GM12874 (cell line): ENCODE data around the gene CIITA.

Experiments
- TF ChIP-seq, protein P1 (sequence below): IDR thresholded peaks from 2 replicates; pipeline ENCODE4 v1.5.1; 2011; ENCODE audit warnings: low read depth, mild to moderate bottlenecking, control low read depth, low read length, moderate library complexity; ENCODE audit not compliant: insufficient read depth

The CIITA gene

DNA sequence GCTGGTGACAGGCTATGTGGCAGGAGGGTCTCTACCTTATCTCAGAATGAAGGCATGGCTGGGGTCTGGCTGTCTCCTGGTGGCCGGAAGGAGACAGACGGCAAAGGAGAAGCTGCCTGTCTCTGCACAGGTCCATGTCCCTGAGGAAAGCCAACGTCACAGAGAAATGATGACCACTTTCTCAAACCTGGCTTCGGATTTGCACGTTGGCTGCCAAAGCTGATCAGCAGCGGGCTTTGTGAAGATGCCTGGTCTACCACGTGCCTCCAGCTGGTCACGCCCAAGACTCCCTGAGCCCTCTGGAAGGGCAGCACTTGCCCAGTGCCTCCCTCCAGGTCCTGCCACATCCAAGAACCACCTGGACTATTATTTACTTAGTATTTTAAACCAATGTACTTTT lies 56.9 kb downstream of the CIITA start:
- TF ChIP-seq, protein P1, sequence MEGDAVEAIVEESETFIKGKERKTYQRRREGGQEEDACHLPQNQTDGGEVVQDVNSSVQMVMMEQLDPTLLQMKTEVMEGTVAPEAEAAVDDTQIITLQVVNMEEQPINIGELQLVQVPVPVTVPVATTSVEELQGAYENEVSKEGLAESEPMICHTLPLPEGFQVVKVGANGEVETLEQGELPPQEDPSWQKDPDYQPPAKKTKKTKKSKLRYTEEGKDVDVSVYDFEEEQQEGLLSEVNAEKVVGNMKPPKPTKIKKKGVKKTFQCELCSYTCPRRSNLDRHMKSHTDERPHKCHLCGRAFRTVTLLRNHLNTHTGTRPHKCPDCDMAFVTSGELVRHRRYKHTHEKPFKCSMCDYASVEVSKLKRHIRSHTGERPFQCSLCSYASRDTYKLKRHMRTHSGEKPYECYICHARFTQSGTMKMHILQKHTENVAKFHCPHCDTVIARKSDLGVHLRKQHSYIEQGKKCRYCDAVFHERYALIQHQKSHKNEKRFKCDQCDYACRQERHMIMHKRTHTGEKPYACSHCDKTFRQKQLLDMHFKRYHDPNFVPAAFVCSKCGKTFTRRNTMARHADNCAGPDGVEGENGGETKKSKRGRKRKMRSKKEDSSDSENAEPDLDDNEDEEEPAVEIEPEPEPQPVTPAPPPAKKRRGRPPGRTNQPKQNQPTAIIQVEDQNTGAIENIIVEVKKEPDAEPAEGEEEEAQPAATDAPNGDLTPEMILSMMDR: no peak

DNA sequence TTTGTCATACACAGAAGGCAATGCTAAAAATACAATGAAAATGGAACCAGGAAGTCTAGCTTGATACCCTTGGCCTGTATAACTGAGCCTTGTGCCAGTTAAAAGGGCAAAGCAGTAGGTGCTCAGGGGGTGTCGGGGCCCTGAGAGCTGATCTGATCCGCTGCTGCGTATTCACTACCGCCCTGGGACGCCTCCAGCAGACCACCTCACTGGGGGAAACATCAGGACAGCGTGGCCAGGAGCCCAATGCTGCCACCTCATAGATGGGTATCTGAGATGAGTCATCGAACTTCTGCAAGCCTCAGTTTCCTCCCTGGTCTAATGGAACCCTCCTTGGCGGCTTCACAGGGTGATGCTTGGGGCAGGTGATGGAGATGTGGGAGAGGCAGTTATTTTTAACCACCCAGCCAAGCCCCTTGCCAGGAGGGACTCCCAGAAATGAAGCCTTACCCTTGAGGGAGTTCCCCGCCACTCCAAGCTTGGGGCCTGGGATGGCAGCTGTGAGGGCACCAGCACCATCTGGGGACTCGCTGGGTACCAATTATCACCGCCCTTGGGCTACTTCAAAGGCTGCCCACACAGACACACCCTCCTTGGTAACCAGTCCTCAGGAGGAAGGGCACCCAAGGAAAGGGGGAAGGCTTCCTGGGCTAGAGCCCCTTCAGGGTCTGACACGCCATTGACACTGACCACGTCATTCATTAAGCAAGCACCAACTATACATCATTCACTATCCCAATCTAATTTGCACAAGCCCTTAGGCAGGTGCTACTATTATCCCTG lies 57.5 kb downstream of the CIITA start:
- TF ChIP-seq, protein P1: no peak

DNA sequence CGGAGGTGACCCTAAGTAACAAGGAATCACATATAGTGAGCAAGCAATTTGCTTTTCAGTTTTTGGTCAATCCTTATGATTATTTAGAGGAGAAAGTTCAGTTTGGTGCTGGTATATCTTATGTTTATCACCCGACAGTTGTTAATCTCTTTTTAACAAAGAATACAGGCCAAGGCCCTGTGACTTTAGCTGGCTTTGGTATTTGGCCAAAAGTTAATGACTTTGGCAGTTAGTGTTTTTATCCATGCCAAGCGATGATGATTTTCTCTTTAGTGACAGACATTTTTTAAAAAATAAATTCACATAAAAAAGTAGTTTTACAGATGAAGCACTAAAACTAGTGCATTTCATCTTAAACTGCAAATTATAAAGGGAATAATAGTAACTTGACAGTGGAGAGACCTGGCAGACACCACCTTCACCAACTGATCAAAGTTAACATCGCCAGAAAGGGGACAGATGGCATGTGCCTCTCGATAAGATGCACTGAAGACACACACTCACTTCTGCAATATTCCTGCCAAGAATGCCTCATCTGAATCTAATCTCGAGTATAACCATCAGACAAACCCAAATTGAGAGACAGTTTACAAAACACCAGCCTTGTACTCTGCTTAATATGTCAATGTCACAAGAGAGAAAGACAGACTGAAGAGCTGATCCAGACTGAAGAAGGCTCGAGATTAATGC lies 58.4 kb downstream of the CIITA start:
- TF ChIP-seq, protein P1: no peak

DNA sequence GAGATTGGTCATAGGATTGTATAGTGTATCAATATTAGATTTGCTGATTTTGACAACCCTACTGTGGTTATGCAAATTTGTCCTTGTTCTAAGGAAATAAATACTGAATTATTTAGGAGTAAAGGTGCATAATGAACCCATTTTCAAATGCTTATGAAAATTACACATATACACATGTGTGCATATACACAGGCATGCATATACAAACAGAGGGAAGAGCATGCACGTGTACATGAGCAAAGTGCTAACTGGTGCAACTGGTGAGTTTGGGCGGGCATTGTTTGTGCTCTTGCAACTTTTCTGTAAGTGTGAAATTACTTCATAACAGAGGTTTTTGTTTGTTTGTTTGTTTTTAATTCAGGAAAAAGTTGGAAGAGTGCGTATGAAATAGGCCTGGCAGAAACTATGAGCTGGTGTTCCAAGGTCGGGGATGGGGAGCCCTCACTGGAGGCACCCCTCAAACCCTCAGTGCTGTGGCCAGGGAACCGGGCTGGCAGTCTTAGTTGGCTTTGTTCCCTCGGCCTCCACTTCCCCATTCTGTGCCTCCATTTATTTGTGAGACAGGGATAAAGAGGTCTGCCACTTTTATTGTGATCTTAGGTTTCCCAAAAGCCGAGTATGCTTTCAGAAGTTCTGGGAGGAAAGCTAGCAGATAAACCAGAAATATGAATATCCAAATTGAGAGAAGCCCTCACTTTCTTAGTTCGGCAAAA lies 59.4 kb downstream of the CIITA start:
- TF ChIP-seq, protein P1: no peak

DNA sequence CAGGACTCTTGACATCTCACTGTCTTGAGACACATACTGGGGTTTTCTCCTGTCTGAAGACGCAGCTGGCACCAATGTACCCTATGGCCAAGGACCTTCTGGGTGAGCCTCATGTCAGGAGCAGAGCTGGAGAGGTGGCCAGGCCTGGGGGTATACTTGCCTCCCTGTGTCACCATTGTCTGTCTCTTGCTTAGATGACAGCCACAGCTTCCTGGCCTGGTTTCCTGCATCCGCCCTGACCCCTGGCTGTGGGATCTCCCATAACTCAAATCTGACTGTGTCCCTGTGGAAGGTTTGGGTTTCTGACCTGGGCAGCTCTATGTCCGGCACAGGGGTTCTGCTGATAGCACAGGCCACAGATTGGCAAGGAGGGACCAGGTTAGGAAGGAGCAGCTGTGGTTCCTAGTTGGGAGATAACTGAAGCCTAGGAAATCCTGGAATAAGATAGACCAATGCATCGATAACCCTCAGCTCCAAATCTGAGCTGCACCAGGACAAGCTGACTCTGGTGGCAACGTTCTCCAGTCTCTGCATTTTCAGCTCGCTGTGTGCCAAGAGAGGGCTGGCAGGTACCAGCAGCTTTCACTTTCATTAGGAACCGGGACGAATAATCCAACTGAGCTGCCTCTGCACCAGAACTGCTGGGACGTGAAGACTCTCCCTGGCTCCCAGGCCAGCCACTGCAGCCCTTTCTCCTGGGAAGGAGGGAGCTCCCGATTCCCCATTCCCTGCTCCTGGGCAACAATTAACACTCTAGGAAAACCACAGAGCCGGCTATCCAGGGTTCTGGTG lies 60.3 kb downstream of the CIITA start:
- TF ChIP-seq, protein P1: no peak

DNA sequence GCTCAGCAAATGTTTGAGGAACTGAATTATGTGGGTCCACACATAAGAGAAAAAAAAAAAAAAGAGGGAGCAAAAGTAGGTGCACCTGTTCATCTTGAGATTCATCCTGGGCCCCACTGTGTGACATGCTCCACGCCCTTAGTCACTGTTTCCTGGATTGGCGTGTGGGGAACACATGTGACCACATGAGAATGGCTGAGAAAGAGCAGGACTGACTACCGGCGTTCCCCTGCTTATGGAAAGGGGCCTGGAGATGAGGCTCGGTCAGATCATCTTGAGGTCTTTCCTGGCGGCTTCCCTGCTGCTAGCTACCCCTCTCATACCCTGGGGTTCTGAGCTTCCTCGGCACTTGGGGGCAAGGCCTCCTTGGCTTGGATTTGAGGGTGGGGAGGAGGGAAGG lies 61.3 kb downstream of the CIITA start:
- TF ChIP-seq, protein P1: no peak
